ENCODE results near the gene SLC24A4.

Gene SLC24A4

DNA sequence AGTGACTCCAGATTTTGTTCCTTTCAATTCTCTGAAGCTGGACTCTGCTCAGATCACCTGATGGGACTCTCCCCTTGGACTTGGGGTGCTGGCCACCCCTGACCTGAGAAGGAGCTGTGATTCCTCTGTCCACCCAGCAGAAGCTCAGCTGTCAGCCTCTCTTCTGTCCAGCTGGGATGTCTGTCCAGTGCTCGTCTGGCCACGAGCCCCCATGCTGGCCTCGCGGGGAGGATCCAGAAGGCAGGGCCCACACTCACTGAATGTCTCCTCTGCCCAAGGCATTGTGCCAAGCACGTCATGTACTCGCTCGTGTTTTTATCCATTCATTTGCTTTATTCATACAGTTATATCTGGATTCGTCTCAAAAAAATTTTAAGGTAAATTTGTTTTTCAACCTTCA lies 14.2 kb upstream of the SLC24A4 start:
- H3K4me1 ChIP-seq (ENCODE audit: control insufficient read depth, insufficient read depth, low read length): no peaks in the 10 kb centered on the region
- POLR2A ChIA-PET: no interaction called here
- no peak for TF ChIP-seq INSM2 (tag by site-specific recombination; IDR thresholded peaks at IDR 0.05)
- TF ChIP-seq ZBTB17 (tag by site-specific recombination; IDR thresholded peaks at IDR 0.05): no peak
- TF ChIP-seq ZEB2 (tag by site-specific recombination; IDR thresholded peaks at IDR 0.05): no peak
- TF ChIP-seq, protein P1, sequence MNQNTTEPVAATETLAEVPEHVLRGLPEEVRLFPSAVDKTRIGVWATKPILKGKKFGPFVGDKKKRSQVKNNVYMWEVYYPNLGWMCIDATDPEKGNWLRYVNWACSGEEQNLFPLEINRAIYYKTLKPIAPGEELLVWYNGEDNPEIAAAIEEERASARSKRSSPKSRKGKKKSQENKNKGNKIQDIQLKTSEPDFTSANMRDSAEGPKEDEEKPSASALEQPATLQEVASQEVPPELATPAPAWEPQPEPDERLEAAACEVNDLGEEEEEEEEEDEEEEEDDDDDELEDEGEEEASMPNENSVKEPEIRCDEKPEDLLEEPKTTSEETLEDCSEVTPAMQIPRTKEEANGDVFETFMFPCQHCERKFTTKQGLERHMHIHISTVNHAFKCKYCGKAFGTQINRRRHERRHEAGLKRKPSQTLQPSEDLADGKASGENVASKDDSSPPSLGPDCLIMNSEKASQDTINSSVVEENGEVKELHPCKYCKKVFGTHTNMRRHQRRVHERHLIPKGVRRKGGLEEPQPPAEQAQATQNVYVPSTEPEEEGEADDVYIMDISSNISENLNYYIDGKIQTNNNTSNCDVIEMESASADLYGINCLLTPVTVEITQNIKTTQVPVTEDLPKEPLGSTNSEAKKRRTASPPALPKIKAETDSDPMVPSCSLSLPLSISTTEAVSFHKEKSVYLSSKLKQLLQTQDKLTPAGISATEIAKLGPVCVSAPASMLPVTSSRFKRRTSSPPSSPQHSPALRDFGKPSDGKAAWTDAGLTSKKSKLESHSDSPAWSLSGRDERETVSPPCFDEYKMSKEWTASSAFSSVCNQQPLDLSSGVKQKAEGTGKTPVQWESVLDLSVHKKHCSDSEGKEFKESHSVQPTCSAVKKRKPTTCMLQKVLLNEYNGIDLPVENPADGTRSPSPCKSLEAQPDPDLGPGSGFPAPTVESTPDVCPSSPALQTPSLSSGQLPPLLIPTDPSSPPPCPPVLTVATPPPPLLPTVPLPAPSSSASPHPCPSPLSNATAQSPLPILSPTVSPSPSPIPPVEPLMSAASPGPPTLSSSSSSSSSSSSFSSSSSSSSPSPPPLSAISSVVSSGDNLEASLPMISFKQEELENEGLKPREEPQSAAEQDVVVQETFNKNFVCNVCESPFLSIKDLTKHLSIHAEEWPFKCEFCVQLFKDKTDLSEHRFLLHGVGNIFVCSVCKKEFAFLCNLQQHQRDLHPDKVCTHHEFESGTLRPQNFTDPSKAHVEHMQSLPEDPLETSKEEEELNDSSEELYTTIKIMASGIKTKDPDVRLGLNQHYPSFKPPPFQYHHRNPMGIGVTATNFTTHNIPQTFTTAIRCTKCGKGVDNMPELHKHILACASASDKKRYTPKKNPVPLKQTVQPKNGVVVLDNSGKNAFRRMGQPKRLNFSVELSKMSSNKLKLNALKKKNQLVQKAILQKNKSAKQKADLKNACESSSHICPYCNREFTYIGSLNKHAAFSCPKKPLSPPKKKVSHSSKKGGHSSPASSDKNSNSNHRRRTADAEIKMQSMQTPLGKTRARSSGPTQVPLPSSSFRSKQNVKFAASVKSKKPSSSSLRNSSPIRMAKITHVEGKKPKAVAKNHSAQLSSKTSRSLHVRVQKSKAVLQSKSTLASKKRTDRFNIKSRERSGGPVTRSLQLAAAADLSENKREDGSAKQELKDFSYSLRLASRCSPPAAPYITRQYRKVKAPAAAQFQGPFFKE (tag by site-specific recombination; IDR thresholded peaks at IDR 0.05; ENCODE audit: borderline replicate concordance): no peak
- TF ChIP-seq SALL2 (tag by site-specific recombination; IDR thresholded peaks at IDR 0.05; ENCODE audit: borderline replicate concordance): no peak
- no peak for TF ChIP-seq ZNF19 (tag by site-specific recombination; IDR thresholded peaks at IDR 0.05; ENCODE audit: low read depth)
- TF ChIP-seq ZNF670 (tag by site-specific recombination; IDR thresholded peaks at IDR 0.05; ENCODE audit: low read depth): no peak
- TF ChIP-seq SETDB1 (IDR thresholded peaks at IDR 0.05; ENCODE audit: insufficient read length, low read length): no peak
- no peak for TF ChIP-seq ZNF514 (tag by site-specific recombination; IDR thresholded peaks at IDR 0.05)
- TF ChIP-seq, protein P2, sequence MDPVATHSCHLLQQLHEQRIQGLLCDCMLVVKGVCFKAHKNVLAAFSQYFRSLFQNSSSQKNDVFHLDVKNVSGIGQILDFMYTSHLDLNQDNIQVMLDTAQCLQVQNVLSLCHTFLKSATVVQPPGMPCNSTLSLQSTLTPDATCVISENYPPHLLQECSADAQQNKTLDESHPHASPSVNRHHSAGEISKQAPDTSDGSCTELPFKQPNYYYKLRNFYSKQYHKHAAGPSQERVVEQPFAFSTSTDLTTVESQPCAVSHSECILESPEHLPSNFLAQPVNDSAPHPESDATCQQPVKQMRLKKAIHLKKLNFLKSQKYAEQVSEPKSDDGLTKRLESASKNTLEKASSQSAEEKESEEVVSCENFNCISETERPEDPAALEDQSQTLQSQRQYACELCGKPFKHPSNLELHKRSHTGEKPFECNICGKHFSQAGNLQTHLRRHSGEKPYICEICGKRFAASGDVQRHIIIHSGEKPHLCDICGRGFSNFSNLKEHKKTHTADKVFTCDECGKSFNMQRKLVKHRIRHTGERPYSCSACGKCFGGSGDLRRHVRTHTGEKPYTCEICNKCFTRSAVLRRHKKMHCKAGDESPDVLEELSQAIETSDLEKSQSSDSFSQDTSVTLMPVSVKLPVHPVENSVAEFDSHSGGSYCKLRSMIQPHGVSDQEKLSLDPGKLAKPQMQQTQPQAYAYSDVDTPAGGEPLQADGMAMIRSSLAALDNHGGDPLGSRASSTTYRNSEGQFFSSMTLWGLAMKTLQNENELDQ (tag by site-specific recombination; IDR thresholded peaks at IDR 0.05; ENCODE audit: low read depth): no peak
- TF ChIP-seq ZNF184 (tag by site-specific recombination; IDR thresholded peaks at IDR 0.05): no peak
- TF ChIP-seq SP3 (tag by site-specific recombination; IDR thresholded peaks at IDR 0.05): no peak
- TF ChIP-seq, protein P3, sequence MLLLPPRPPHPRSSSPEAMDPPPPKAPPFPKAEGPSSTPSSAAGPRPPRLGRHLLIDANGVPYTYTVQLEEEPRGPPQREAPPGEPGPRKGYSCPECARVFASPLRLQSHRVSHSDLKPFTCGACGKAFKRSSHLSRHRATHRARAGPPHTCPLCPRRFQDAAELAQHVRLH (tag by site-specific recombination; IDR thresholded peaks at IDR 0.05): no peak
- no peak for TF ChIP-seq GFI1B (tag by site-specific recombination; IDR thresholded peaks at IDR 0.05)
- TF ChIP-seq ZNF629 (tag by site-specific recombination; IDR thresholded peaks at IDR 0.05): no peak
- no peak overlapping the region for H3K4me3 ChIP-seq (ENCODE audit: low read depth, low read length)
- CTCF ChIA-PET: no interaction called here
- no peaks in the 10 kb centered on the region for H3K9me3 ChIP-seq (ENCODE audit: control insufficient read depth, insufficient read depth, low read depth, low read length)
- H3K27ac ChIP-seq (ENCODE audit: extremely low read depth, low read depth, low read length): no peak overlapping the region
- H3K36me3 ChIP-seq (ENCODE audit: control insufficient read depth in 2 of 2, insufficient read depth in 1 of 2, low read length in 2 of 2): no peaks in the 10 kb centered on the region

DNA sequence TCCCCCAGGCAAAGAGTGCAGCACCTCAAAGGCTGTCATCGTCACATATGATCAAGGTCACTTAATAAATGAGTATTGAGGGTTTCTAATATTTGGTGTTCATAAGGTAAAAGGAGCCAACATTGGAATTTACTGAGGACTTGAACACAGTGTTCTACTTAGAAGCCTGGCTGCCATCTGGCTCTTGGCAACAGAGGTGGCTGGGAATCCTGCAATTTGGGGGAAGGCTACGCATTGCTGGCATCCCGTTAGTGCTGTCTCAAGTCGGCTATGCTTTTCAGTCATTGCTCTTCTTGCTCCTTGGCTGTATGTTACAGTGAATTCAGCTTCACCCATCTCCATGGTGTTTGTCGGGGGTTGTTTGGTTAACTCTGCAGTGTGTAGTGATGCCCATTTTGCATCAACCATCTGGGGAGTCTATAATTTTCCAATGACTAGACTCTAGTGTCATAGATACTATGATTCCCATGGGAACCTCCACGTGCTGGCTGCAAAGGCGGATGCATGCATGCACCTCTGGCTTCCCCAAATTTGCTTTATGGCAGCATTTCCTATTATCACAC lies 12.9 kb upstream of the SLC24A4 start:
- TF ChIP-seq ZNF560 (tag by site-specific recombination; IDR thresholded peaks at IDR 0.05; ENCODE audit: borderline replicate concordance) (no peak), BCL11B (tag by site-specific recombination; IDR thresholded peaks at IDR 0.05; ENCODE audit: low read depth) (no peak), ZNF366 (tag by site-specific recombination; conservative IDR thresholded peaks at IDR 0.05) (no peak)
- H3K36me3 ChIP-seq (ENCODE audit: control insufficient read depth in 2 of 2, insufficient read depth in 1 of 2, low read length in 2 of 2): no peaks in the 10 kb centered on the region
- H3K27ac ChIP-seq (ENCODE audit: extremely low read depth, low read depth, low read length): no peak overlapping the region
- H3K9me3 ChIP-seq (ENCODE audit: control insufficient read depth, insufficient read depth, low read depth, low read length): no peaks in the 10 kb centered on the region
- POLR2A ChIA-PET: no interaction called here
- H3K4me1 ChIP-seq (ENCODE audit: control insufficient read depth, insufficient read depth, low read length): no peaks in the 10 kb centered on the region
- CTCF ChIA-PET: no interaction called here
- H3K4me3 ChIP-seq (ENCODE audit: low read depth, low read length): no peak overlapping the region

Measured in HEK293 (cell line).